ENCODE measurements around the gene ROBO3.

DNA sequence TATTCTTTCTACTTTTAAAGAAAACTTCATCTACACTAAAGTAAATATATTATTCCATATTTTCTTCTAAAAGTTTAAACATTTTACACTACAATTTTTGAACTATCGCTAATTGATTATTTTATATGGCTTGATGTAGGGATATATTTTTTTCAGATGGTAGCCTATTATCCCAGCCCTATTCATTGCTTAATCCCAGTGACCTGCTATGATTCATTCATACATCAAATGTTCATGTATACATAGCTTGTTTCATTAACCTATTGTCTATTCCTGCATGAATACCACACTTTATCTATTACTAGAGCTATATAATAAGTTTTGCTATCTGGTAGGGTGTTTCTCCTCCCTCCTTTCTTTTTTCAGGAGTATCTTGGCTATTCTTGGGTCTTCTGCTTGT, 37.4 kb downstream of the ROBO3 start:
- TF ChIP-seq, protein P1, sequence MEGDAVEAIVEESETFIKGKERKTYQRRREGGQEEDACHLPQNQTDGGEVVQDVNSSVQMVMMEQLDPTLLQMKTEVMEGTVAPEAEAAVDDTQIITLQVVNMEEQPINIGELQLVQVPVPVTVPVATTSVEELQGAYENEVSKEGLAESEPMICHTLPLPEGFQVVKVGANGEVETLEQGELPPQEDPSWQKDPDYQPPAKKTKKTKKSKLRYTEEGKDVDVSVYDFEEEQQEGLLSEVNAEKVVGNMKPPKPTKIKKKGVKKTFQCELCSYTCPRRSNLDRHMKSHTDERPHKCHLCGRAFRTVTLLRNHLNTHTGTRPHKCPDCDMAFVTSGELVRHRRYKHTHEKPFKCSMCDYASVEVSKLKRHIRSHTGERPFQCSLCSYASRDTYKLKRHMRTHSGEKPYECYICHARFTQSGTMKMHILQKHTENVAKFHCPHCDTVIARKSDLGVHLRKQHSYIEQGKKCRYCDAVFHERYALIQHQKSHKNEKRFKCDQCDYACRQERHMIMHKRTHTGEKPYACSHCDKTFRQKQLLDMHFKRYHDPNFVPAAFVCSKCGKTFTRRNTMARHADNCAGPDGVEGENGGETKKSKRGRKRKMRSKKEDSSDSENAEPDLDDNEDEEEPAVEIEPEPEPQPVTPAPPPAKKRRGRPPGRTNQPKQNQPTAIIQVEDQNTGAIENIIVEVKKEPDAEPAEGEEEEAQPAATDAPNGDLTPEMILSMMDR (IDR thresholded peaks at IDR 0.05): no peak
- no peak for TF ChIP-seq POLR2A (IDR thresholded peaks at IDR 0.05)
- TF ChIP-seq EP300 (IDR thresholded peaks at IDR 0.05; ENCODE audit: low read depth): no peak

Data from transverse colon (tissue), 3 donors.